GM21786 (cell line): ENCODE data around the gene TEX22.

Experiments used
- ATAC-seq: cut with Tn5 transposase; IDR thresholded peaks from one replicate; pipeline ENCODE4 v1.9.1; 2021; ENCODE audit not compliant: unreplicated experiment

The TEX22 gene

DNA sequence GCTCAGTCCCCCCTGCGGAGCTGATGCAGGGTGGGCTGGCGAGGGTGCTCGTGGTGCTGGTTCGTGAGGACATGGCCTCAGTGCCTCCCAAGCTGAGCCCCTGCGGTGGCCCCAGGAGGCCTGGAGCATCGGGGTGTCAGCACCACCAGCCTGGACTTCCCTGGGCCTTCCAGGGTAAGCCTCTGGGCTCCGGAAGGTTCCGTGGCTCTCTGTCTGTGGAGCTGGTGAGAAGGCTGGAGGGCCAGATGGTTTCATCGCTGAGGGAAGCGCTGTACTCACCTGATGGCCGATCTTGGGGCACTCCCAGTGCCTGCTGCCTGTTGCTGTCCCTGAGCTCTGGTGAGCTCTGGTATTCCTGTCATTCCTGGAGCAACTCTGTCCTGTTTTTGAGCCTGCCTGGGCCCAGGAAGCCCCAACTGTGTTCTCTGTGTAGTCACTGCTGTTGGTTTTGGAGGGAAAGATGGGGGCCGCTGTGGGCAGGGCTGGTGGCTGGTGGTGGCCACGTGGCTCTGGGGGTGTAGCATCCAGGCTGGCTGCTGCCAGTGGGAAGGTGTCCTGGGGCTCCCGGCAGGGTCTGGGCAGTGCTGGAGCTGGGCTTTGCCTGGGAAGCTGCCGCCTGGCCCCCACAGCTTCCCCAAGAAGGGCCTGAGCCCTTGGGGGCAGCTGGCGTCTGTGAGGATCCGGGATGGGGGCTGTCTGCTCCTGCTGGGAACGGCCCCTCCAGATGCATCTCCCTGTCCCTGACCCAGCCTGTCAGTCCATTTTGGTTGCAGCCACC lies 39.6 kb downstream of the TEX22 start:
- ATAC-seq, result no peak

DNA sequence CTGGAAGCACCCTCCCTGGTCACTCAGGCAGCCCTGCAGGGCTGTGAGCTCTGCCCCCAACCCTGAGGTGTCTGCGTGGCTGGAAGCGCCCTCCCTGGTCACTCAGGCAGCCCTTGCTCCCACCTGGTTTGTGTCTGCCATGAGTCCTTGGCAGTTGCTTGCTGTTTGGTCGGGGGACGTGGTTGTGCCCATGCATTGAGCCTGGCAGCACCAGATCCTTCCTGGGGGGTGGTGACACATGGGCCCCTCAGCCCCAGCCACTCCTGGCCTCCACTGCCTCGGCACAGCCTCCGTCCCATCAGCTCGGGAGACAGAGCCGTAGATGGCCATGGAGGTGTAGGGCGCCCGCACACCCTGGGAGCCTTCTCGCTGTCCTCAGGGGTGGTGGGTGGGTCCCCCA lies 40.8 kb downstream of the TEX22 start:
- no peak for ATAC-seq

DNA sequence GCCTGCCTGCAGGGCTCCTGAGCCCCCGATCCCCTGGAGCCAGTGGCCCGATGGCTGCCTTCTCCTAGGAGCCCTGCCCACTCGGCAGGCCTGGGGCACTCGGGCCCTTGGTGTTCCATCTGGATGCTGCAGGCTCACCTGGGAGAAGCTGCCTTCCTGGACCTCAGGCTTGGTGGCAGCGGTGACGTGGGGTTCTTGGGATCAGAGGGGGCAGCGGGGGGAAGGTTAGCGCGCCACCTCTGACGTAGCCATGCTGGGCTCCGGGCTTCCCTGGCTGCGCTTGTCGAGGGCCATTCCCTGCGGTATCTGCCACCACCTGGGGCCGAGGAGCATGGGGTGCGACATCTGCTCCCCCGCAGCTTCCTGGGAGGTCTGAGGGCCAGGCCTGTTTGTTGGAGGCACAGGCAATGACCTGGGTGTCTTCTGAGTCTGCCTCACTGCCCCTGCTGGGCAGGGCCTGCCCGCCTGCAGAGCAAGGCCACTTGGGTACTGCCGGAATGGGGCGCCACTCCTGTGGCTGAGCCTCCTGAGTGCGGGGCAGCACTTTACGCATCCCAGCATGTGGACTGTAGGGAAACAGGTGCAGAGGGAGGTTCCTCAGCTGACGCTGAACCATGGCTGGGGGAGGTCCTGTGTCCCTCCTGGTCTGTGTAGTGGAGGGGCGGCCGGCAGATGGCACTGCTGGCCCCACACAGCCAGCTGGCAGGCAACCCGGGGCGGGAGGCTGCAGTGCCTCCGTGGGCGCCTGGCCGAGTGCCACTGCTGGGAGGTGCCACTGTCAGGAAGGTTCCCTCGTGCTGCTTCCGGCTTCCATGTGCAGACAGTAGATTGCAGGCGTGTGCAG lies 41.6 kb downstream of the TEX22 start:
- no peak for ATAC-seq

DNA sequence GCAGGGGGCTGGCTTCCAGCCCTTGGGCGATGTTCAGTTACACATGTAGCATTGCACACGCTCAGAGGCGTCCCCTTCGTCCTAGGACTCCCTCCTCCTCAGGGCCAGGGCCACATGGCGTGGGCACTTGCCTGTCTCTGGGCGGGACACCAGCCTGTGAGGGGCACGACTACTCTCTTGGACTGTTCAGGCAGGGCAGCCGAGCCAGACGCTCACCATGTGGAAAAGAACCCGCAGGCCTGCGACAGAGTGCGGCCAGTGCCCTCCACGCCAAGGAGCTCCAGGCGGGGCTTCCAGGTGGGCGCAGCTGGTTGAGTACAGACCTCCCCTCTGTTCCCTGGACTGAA lies 42.2 kb downstream of the TEX22 start:
- ATAC-seq, result no peak

DNA sequence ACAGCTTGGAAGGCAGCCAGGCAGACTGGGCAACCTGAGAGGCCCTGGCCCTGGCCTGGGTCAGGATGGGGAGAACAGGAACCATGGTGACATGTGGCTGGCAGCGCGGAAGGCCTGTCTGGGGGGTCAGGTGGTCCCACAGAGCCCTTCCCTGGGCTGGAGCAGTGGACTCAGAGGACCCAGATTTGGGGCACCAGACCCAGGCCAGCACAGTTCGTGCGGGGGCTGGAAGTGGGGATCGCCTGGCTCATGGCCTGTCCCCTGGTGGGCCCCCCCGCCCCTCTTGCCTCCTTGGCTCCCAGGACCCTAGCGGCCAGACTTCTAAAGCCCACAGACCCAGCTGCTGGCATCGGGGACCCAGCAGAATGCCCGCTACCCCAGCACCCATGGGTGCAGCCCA lies 42.7 kb downstream of the TEX22 start:
- ATAC-seq, result no peak

DNA sequence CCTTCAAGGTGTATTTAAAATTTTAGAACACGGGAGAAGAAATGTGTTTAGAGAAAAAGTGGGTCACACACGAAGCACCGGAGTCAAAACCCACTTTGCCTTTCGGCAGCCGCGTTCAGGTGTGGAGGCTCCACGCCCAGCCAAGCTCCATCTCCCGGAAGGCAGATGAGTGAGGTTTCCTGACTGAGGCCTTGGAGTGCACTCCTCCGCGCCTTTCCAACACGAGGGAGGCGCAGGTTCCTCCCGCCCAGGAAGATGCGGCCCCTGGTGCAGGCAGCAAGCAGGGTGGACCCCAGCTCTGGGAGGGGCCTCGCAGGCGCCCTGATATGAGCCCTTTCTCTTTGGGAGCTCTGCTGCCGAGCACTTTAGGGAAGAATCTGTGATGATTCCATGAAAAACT lies 43.8 kb downstream of the TEX22 start:
- no peak for ATAC-seq

DNA sequence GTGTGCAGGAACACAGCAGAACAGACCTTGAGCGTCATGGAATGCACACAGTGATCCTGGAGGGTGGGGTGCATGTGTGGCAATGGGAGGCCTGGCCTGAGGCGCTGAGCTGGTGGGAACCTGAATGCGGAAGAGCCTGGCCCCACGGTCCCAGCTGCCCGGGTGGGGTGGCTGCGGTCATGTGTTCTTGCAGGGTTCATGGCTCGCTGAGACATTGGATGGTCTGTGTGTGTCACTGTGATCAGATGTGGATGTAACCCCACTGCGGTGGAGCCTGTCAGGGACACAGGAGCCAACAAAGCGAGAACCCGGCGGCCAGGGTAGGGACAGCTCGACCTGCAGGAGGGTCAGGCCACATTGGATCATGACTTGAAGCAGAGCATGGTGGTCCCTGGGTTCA lies 44.5 kb downstream of the TEX22 start:
- ATAC-seq, result no peak

DNA sequence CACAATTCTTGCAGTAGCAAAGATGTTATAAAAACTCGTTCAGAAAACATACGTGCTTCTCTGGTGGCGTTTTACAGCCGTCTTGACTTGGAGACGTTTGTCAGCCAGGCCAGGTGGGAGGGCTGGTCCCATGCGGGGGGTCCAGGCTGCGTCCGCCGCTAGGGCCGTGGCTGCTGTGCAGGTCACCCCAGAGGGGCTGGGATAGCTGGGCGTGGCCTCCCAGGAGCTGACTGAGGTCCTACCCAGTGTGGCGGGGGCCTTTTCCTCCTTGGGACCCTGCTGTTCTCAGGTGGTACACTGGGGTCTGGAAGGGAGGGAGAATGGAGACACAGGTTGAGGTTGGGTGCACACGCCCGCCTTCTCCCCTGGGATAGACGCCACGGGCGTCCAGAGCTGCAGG lies 46.5 kb downstream of the TEX22 start:
- no peak for ATAC-seq

DNA sequence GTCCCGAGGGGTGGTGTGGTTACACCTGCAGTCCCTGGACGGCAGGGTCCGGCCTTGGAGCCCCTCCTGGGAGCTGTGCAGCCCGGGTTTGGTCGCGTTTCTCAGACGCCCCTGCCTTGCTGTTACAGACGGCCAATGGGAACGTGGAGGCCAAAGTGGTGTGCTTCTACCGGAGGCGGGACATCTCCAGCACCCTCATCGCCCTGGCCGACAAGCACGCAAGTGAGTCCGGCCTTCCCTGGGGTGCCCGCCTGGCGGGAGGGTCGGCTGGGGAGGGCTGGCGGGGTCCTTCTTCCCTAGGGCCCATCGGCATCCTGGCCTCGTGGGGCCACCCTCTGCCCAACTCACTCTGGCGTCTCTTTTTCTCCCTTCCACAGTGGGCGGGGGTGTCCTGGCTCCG lies 47.0 kb downstream of the TEX22 start:
- no peak for ATAC-seq

DNA sequence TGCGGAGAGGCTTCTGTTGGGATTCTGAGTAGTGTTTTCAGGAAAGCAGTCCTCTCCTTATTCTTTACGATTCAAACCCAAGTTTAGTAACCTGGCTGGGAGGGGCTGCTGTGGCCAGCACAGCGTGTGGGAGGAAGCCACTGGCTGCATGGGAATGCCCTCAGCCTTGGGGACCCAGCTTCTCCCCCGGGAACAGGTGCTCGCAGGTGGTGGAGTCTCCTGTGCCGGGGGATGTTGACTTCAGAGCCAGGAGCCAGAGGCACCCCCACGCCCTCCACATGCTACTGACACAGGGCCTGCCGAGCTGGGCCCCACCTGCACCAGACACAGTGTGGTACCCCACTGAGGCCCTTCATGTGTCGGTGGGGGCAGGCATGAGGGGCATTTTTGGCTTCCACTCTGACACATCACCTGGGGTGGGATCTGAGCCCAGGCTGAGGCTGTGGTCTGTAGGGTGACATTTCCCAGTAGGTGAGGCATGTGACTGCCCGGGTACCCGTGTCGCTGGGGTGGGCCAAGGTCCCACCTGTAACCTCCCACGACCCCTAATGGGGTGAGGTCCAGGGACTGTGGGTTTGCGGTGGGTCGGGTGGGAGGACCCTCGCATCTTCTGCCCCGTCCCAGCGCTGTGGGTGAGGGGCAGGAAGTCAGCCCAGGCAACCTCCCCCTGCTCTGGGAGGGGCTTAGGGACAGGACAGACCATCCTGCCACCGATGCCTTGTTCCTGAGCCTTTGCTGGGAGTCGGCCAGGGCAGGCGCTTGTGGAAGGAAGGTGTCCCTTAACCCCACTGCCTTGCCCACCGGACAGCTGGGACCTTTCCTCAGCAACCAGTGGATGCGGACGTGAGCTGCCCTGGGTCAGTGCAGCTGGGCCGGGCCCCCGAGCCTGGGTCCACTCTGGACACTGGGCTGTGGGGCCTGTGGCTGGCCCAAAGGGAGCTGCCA lies 47.8 kb downstream of the TEX22 start:
- no peak for ATAC-seq

DNA sequence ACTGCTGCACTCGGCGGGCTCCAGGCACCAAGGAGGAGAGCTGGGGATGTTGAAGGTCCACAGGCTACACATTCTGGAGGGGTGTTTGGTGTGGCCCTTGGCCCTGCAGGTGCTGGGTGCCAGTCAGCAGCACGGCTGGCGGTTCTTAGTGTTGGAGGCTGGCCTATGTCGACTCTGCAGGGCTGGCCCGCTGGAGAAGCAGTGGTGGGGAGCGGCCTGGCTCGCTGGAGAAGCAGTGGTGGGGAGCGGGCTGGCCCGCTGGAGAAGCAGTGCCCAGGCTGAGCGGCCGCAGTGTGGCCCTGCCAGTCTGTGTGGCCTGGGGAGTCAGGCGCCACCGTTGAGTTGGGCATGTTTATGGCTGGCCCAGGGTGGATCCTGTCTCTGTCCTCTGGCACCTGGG lies 48.6 kb downstream of the TEX22 start:
- no peak for ATAC-seq

DNA sequence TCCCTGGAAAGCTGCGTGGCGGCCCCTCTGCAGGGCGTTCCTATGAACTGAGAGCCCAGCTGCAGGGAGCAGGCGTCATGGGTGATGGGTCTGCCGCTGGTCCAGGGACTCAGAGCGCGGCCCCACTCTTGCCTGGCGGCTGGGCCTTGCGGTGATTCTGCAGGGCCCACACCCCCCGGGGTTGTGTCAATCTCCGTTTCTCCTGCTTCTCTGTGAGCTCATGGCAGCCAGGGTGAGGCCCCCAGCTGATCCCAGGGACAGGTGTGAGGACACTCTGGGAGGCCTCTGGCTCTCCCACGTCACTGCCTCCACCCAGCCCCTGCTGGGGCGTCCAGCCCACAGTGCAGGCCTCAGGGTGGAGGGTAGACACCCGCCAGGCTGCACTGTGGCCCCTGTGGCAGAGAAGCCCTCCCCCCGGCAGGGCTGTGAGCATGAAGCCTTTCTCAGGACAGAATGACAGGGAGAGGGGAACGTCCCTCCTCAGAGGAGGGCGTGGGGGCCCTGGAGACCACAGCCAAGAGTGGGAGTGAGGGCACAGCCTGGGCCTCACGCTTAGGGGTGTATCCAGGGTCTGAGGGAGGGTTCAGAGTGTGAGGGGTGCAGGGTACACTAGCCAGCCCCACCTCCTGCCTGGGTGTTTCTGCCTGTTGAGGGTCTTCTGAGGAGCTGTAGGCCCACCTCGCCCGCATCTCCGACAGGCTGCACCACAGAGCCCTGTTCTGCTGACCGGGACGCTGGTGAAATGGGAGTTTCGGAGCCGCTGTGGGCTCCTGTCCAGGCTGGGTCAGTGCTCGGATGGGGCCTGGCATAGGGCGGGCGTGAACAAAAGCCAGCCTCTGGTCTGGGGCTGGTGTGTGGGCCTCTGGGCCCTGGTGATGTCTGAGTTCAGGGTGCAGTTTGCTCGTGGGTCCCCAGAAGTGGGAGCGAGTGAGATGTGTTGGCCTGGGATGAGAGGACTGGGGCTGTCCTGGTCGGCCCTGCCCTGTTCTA lies 49.6 kb downstream of the TEX22 start:
- no peak for ATAC-seq

DNA sequence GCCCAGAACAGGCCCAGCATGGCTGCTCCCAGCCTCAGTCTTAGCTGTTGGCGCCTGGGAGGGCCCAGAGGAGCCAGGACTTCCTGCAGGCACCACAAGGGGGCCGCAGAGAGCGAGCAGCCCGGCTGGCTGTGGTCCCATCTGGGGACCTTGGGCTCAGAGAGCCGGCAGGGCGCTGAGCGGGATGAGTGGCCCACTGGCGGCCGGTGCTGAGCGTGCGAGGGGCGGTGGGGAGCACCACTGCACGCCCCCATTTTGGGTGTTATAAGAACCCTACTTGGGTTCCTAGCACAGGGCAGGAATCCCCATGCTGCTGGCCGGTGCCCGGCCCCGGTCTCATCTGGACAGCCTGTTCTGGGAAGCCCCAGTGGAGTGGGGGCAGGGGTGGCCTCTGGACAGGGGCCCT lies 50.4 kb downstream of the TEX22 start:
- ATAC-seq, result no peak

DNA sequence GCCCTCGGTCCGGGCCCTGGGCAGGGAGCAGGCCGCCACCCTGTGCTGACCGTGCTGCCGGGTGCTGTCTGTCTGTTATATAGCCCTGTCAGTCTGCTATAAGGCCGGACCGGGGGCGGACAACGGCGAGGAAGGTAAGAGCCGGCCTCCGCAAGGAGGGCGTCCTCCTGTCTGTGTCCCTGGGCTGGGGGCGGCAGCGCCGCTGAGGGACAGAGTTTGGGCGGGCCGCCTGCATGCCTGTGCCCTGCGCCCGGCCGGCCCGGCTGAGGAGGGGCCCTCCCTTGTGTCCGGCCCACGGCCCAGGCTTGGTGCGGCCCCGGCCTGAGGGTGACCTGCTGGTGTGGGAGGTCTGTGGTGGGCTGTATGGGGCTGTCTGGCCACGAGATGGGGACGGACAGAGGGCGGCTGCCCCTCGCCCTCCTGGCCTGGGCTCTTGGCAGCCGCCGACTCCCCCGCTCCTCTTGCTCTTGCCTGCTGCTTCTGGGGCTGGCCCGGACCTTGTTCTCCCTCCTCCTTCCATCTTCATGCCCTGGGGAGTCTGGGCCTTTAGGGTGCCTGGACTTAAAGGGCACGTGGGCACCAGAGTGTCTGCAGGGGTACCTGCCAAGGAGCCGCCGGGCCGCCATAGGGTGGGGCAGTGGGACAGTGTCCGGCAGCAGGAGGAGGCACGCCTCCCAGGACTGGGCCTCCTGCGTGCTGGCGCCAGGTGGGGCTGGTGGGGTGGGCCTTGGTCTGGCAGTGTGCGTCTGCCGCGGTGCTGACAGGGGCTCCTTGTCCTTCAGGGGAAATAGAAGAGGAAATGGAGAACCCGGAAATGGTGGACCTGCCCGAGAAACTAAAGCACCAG lies 51.2 kb downstream of the TEX22 start:
- no peak for ATAC-seq

DNA sequence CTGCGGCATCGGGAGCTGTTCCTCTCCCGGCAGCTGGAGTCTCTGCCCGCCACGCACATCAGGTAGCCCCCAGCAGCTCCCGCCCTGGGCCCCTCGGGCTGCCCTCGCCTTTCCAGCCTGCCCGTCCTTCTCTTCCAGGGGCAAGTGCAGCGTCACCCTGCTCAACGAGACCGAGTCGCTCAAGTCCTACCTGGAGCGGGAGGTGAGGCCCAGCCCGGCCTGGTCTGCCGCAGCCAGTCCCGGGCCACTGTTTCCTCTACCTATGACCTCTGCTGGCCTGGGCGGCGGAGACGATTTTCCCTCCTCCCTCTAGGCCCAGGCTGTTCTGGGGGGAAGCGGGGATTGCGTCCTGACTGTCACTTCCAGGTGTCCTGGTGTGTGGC lies 51.8 kb downstream of the TEX22 start:
- ATAC-seq, result no peak

DNA sequence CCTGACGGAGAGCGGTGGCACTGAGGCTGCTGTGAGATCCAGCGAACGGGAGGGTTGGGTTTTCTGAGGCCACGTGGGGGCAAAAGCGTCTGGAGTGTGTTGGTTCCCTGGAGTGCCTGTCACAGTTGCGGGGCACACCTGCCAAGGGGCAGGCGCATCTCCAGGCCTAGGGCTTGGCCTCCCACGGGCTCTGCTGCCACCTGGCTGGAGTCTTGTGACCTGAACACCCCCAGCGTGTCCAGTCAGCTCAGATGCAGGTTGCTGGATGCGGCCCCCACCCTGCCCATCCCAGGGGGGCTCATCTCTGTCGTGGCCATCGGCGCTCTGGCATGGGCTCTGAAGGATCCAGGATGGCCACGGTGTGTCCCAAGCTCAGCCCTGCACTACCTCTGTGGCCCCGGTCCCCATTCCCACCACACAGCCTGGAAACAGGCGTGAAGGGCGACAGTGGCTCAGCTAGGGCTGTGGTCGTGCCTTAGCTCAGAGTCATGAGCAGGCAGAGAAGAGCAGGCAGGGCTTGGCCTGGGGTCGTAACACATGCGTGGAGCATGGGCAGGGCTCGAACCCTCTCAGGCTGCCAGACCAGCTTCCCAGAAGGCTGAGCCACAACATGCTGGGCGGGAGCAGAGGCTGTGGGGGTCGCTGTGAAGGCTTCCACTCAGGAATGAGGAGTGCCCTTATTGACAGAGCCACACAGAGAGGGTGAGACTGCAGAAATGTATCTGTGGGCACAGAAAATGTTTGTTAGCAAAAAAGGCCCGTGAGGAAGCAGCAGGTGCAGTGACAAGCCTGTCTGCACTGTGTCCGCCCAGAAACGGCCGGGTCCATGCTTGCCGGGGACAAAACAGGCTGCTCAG lies 52.8 kb downstream of the TEX22 start:
- no peak for ATAC-seq

DNA sequence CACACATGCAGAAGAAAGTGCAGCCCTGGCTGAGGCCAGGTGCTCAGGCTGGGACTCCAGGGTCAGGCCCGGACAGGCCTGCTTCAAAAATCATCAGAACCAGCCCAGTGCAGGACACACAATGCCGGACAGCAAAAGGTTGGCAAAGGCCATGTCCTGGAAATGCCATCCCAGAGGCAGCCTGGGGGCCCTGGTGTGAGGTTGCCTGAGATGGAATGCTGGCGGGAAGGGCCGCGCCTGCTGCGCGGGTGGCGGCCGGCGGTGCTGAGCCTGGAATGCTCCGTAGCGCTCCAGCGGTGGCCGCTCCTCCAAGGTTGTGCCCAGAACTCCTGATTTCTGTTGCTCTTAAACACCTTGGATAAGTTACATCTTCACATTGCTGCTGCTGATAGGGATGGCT lies 54.6 kb downstream of the TEX22 start:
- no peak for ATAC-seq

DNA sequence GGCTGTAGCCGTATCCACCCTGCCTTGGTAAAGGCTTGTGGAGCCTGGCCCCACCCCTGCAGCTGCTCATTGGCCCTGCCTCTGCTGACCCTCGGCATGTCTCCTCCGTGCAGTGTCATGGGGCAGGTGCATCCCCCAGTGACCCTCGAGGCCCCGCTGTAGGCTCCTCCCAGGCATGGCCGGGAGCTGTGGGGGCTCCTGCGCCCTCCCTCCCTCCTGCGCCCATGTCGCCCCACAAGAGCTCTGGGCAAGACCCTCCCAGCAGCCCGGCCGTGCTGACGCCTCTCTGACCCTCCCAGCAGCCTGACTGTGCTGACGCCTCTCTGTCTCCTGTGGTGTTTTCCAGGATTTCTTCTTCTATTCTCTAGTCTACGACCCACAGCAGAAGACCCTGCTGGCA lies 55.5 kb downstream of the TEX22 start:
- ATAC-seq, result no peak
